ENCODE measurements around the gene KIF26B. TPM values are rescaled to one million over a fixed set of nuclear protein-coding genes. Genes with fewer than 3 reads are reported as not detected.

Gene KIF26B
- total RNA-seq, result under 1 TPM; 0.06 to 0.32 (median 0.12) TPM
- polyA plus RNA-seq, result under 1 TPM; 0.01 to 0.05 (median 0.03) TPM
- long read RNA-seq, donor 1, result 0 reads
- long read RNA-seq, donor 2, result 0 reads

- 0 to 1% (median 0%) methylated on average over 50 to 83 of the region's 83 CpGs for WGBS, 3 donors
- H3K4me1 ChIP-seq, result peaks cover 29% of the 10 kb centered on the region
- peaks cover 0 to 89% (median 22%) of the 10 kb centered on the region in 3 donors for H3K27me3 ChIP-seq (ENCODE audit: insufficient read depth in 3 of 3, low read length in 2 of 3)
- TF ChIP-seq CTCF (IDR thresholded peaks at IDR 0.05), result no peak
- intact Hi-C loops (cut with DNase I), result loop anchor here (5.0 to 10.0 kb wide), 4 partner anchors 848 to 1338 kb away; no protein-coding TSS in a partner anchor
- peak within 1 kb of the TSS; percentile 64 for H3K4me3 ChIP-seq
- H3K27ac ChIP-seq, result no peak within 1 kb of the TSS
- no peaks in the 10 kb centered on the region for H3K36me3 ChIP-seq (ENCODE audit: insufficient read depth in 1 of 2, low read depth in 1 of 2)
- no peaks in the 10 kb centered on the region for H3K9me3 ChIP-seq
- no peak for DNase-seq
- ATAC-seq, result peak in 3 of 4 donors; percentile 34 to 45 (median 40)
These were observed at the start of gene KIF26B for GRCh38 chr1:245154429-245155271. TSS of gene KIF26B (plus strand) at chr1:245154985. CDS start at chr1:245155425, 440 bp downstream.

GRCh38 chr1:245105042-245105441, 49.7 kb upstream of the KIF26B start:
- intact Hi-C loops (cut with DNase I), result no loop called here
- Histone ChIP-seq H3K27ac (no peak overlapping the region), H3K36me3 (ENCODE audit: insufficient read depth in 1 of 2, low read depth in 1 of 2) (no peaks in the 10 kb centered on the region), H3K4me3 (no peak overlapping the region), H3K4me1 (no peaks in the 10 kb centered on the region), H3K27me3 (ENCODE audit: insufficient read depth in 3 of 3, low read length in 2 of 3) (no peaks in the 10 kb centered on the region), H3K9me3 (no peaks in the 10 kb centered on the region)
- 97 to 99% (median 98%) methylated on average over 3 of the region's 3 CpGs for WGBS, 3 donors
- TF ChIP-seq CTCF (IDR thresholded peaks at IDR 0.05), result no peak
- no peak for ATAC-seq
- no peak for DNase-seq

GRCh38 chr1:245105815-245106410, 48.9 kb upstream of the KIF26B start:
- WGBS, 3 donors, result 94 to 96% (median 95%) methylated on average over 5 of the region's 5 CpGs
- Histone ChIP-seq H3K36me3 (ENCODE audit: insufficient read depth in 1 of 2, low read depth in 1 of 2) (no peaks in the 10 kb centered on the region), H3K4me1 (no peaks in the 10 kb centered on the region), H3K9me3 (no peaks in the 10 kb centered on the region), H3K27ac (no peak overlapping the region), H3K27me3 (ENCODE audit: insufficient read depth in 3 of 3, low read length in 2 of 3) (no peaks in the 10 kb centered on the region), H3K4me3 (no peak overlapping the region)
- DNase-seq (no peak), ATAC-seq (no peak)
- intact Hi-C loops (cut with DNase I), result no loop called here
- TF ChIP-seq CTCF (IDR thresholded peaks at IDR 0.05), result no peak

DNA sequence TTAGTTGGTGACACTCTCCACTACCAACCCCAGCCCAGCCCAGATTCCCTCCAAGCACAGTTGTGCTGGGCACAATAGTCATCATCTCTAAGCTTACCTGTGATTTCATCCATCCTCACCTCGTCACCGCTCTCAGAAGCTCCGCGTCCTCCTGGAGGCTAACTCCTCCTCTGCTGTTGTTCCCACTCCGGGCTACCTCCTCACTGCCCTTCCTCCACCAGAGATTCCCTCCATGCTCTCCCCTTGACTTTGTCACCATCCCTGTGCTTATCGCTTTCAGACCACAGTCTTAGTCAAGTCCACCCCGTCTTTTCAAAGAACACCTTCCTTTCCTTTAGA, 47.0 kb upstream of the KIF26B start:
- no peak overlapping the region for H3K4me3 ChIP-seq
- DNase-seq (no peak), ATAC-seq (no peak)
- H3K4me1 ChIP-seq, result no peaks in the 10 kb centered on the region
- H3K27me3 ChIP-seq (ENCODE audit: insufficient read depth in 3 of 3, low read length in 2 of 3), result no peaks in the 10 kb centered on the region
- intact Hi-C loops (cut with DNase I), result no loop called here
- H3K27ac ChIP-seq, result no peak overlapping the region
- no peaks in the 10 kb centered on the region for H3K9me3 ChIP-seq
- 94 to 95% (median 95%) methylated on average over 7 of the region's 7 CpGs for WGBS, 3 donors
- H3K36me3 ChIP-seq (ENCODE audit: insufficient read depth in 1 of 2, low read depth in 1 of 2), result no peaks in the 10 kb centered on the region
- no peak for TF ChIP-seq CTCF (IDR thresholded peaks at IDR 0.05)
